Common myeloid progenitor, CD34-positive (primary cell): Measurements from ENCODE around the gene PDGFRB.

Experiments
- CTCF ChIA-PET: fragments of 350-600 bp; sonication (Branson Sonifier 250); formaldehyde crosslinking; loops from one replicate; lab custom pipeline; 2021; ENCODE audit warnings: antibody characterized with exemption; lab: Charles Lee
- POLR2A ChIA-PET: fragments of 350-600 bp; sonication (Branson Sonifier 250); formaldehyde crosslinking; loops from one replicate; lab custom pipeline; 2021; ENCODE audit warnings: antibody characterized with exemption; lab: Charles Lee
- DNase-seq, 3 donors: peaks; one replicate each; pipeline versions ENCODE4 v3.0.0 to v3.0.0-alpha.2; 2013
- H3K27ac ChIP-seq, 2 experiments: 1 replicate in 1 of 2; 2 replicates in 1 of 2; pipeline ENCODE4 v1.7.0; 2013; ENCODE audit warnings: inconsistent platforms in 2 of 2, low read length in 2 of 2, mild to moderate bottlenecking in 2 of 2, low read depth in 1 of 2, moderate library complexity in 1 of 2; ENCODE audit not compliant: severe bottlenecking in 2 of 2, insufficient read depth in 1 of 2, poor library complexity in 1 of 2
- H3K27me3 ChIP-seq, 5 experiments: replicated peaks in 2 of 5; 1 replicate in 3 of 5; 2 replicates in 2 of 5; pipeline versions ENCODE4 v1.6.1 to v1.7.0; 2013; ENCODE audit warnings: low read length in 4 of 5, mild to moderate bottlenecking in 2 of 5, moderate library complexity in 2 of 5, inconsistent platforms in 1 of 5; ENCODE audit not compliant: insufficient read depth in 5 of 5, control insufficient read depth in 4 of 5
- H3K36me3 ChIP-seq, 4 experiments: 1 replicate in 2 of 4; 2 replicates in 2 of 4; pipeline versions ENCODE4 v1.6.1 to v1.7.0; 2013; ENCODE audit warnings: low read length in 3 of 4, control low read depth in 1 of 4, mild to moderate bottlenecking in 1 of 4; ENCODE audit not compliant: control insufficient read depth in 4 of 4, insufficient read depth in 4 of 4
- H3K4me1 ChIP-seq, 4 experiments: 1 replicate in 3 of 4; 2 replicates in 1 of 4; pipeline versions ENCODE4 v1.6.1 to v1.7.1; 2013; ENCODE audit warnings: low read length in 3 of 4, mild to moderate bottlenecking in 3 of 4, control low read depth in 1 of 4, inconsistent platforms in 1 of 4, moderate library complexity in 1 of 4; ENCODE audit not compliant: control insufficient read depth in 4 of 4, insufficient read depth in 4 of 4; ENCODE audit errors: control extremely low read depth in 1 of 4
- H3K4me3 ChIP-seq, 7 experiments: 1 replicate in 4 of 7; 2 replicates in 3 of 7; pipeline versions ENCODE4 v1.5.1 to v1.7.0; 2013; ENCODE audit warnings: mild to moderate bottlenecking in 7 of 7, low read length in 6 of 7, moderate library complexity in 6 of 7, inconsistent platforms in 2 of 7, low read depth in 2 of 7, control low read depth in 1 of 7; ENCODE audit not compliant: insufficient read depth in 4 of 7, control insufficient read depth in 1 of 7; ENCODE audit errors: extremely low read depth in 1 of 7
- H3K9me3 ChIP-seq, 5 experiments: 1 replicate in 4 of 5; 2 replicates in 1 of 5; pipeline versions ENCODE4 v1.6.1 to v1.7.1; 2013; ENCODE audit warnings: low read length in 4 of 5, mild to moderate bottlenecking in 2 of 5, inconsistent platforms in 1 of 5, low read depth in 1 of 5, moderate library complexity in 1 of 5; ENCODE audit not compliant: control insufficient read depth in 4 of 5, insufficient read depth in 2 of 5; ENCODE audit errors: control extremely low read depth in 1 of 5
- WGBS: methylation state at CpG from one replicate; pipeline ENCODE4 v1.1.5; 2013; ENCODE audit not compliant: insufficient coverage; 5-methylcytosine and 5-hydroxymethylcytosine counted together

The PDGFRB gene

GRCh38 chr5:150166037-150166649, 10.5 kb upstream of the PDGFRB start:
- ChIA-PET POLR2A (no interaction called here), CTCF (interaction anchor here (0.6 kb wide), 1 partner anchor 10 kb away, joined by 4 read pairs; no protein-coding TSS in a partner anchor)
- Histone ChIP-seq H3K36me3 (no peaks in the 10 kb centered on the region), H3K4me3 (no peak overlapping the region), H3K27ac (no peak overlapping the region), H3K4me1 (peaks cover 0 to 13% (median 7%) of the 10 kb centered on the region in 4 experiments), H3K9me3 (no peaks in the 10 kb centered on the region), H3K27me3 (peaks cover 3 to 53% (median 30%) of the 10 kb centered on the region in 5 experiments)
- WGBS: 84% methylated on average over 25 of the region's 27 CpGs
- DNase-seq: no peak

- CTCF ChIA-PET: interaction anchor here (1.1 to 1.7 kb wide), 4 partner anchors 36 to 54 kb away, joined by 3 to 5 read pairs (median 4); no protein-coding TSS in a partner anchor
These were observed 8.8 kb upstream of the PDGFRB start for GRCh38 chr5:150164211-150164980.

GRCh38 chr5:150163547-150164059, 8.0 kb upstream of the PDGFRB start:
- peaks cover 3 to 35% (median 19%) of the 10 kb centered on the region in 5 experiments for H3K27me3 ChIP-seq
- DNase-seq: no peak
- no peaks in the 10 kb centered on the region for H3K36me3 ChIP-seq
- POLR2A ChIA-PET: no interaction called here
- no peak overlapping the region for H3K4me3 ChIP-seq
- CTCF ChIA-PET: interaction anchor here (1.0 to 3.4 kb wide), 9 partner anchors 9 to 72 kb away, joined by 3 to 16 read pairs (median 5); no protein-coding TSS in a partner anchor
- H3K27ac ChIP-seq: no peak overlapping the region
- no peaks in the 10 kb centered on the region for H3K9me3 ChIP-seq
- H3K4me1 ChIP-seq: peaks cover 0 to 24% (median 8%) of the 10 kb centered on the region in 4 experiments
- WGBS: 96% methylated on average over 9 of the region's 13 CpGs

More at GRCh38 chr5:150164211-150164980, 8.8 kb upstream of the PDGFRB start:
- Histone ChIP-seq H3K27ac (no peak overlapping the region), H3K9me3 (no peaks in the 10 kb centered on the region), H3K36me3 (no peaks in the 10 kb centered on the region), H3K4me1 (peaks cover 0 to 21% (median 8%) of the 10 kb centered on the region in 4 experiments), H3K4me3 (no peak overlapping the region), H3K27me3 (peaks cover 3 to 43% (median 22%) of the 10 kb centered on the region in 5 experiments)
- no peak for DNase-seq
- POLR2A ChIA-PET: interaction anchor here (0.7 kb wide), 1 partner anchor 142 kb away, joined by 3 read pairs; no protein-coding TSS in a partner anchor
- 84% methylated on average over 4 of the region's 6 CpGs for WGBS

GRCh38 chr5:150163035-150163434, 7.4 kb upstream of the PDGFRB start:
- Histone ChIP-seq H3K27me3 (peaks cover 3 to 30% (median 14%) of the 10 kb centered on the region in 5 experiments), H3K4me1 (peaks cover 0 to 24% (median 8%) of the 10 kb centered on the region in 4 experiments), H3K27ac (no peak overlapping the region), H3K9me3 (no peaks in the 10 kb centered on the region), H3K4me3 (no peak overlapping the region), H3K36me3 (no peaks in the 10 kb centered on the region)
- DNase-seq: no peak
- ChIA-PET CTCF (interaction anchor here (1.0 to 3.4 kb wide), 9 partner anchors 10 to 72 kb away, joined by 3 to 16 read pairs (median 5); no protein-coding TSS in a partner anchor), POLR2A (no interaction called here)
- WGBS: 78% methylated on average over 3 of the region's 3 CpGs

DNA sequence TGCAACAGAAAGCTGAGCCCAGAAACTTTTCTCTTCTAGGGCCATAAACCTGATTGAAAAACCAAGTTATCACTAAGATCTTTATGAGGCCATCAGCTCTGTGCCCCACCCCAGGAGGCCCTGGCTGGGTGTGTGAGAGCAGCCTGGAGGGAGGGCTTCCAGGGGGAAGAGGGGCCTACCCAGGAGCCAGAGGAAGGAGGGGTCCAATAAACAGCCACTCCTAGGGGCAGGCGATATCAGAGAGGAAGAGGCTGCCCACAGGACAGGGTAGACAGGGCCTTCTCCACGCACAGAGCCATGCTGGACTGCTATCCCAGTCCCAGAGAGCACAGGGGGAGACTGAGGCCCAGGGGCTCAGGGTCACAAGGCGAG, 6.5 kb upstream of the PDGFRB start:
- POLR2A ChIA-PET: no interaction called here
- Histone ChIP-seq H3K9me3 (no peaks in the 10 kb centered on the region), H3K4me3 (no peak overlapping the region), H3K36me3 (no peaks in the 10 kb centered on the region), H3K27ac (no peak overlapping the region), H3K4me1 (peaks cover 0 to 24% (median 5%) of the 10 kb centered on the region in 4 experiments), H3K27me3 (peaks cover 3 to 21% (median 8%) of the 10 kb centered on the region in 5 experiments)
- WGBS: 72% methylated on average over 3 of the region's 3 CpGs
- CTCF ChIA-PET: interaction anchor here (0.6 to 3.4 kb wide), 11 partner anchors 11 to 297 kb away, joined by 3 to 16 read pairs (median 5); no protein-coding TSS in a partner anchor
- DNase-seq: no peak

GRCh38 chr5:150161242-150162141, 5.8 kb upstream of the PDGFRB start:
- CTCF ChIA-PET: interaction anchor here (0.6 to 3.4 kb wide), 13 partner anchors 11 to 297 kb away, joined by 3 to 16 read pairs (median 4); no protein-coding TSS in a partner anchor

More at GRCh38 chr5:150161242-150162141, 5.8 kb upstream of the PDGFRB start:
- POLR2A ChIA-PET: no interaction called here
- Histone ChIP-seq H3K36me3 (no peaks in the 10 kb centered on the region), H3K9me3 (no peaks in the 10 kb centered on the region), H3K27ac (no peak overlapping the region), H3K27me3 (peaks cover 3 to 14% (median 8%) of the 10 kb centered on the region in 5 experiments), H3K4me3 (no peak overlapping the region), H3K4me1 (peaks cover 0 to 24% (median 4%) of the 10 kb centered on the region in 4 experiments)
- WGBS: 71% methylated on average over 12 of the region's 14 CpGs
- peak; percentile 48 to 69 (median 54) for DNase-seq
